ENCODE measurements around the gene C1QL1. TPM values are rescaled to one million over a fixed set of nuclear protein-coding genes. Genes with fewer than 3 reads are reported as not detected.

C1QL1 gene
- total and polyA plus RNA-seq, 9 of the 15 experiments (the other 6 are each of a cell fraction or from before 2014, with no cell fraction given) = 0.07 to 0.12 (median 0.09) TPM; not detected in 6

GRCh38 chr17:44931376-44931775, 36.7 kb downstream of the C1QL1 start:
- ChIA-PET POLR2A (interaction anchor here (0.8 to 2.1 kb wide), 5 partner anchors 9 to 218 kb away, joined by 3 to 9 read pairs (median 4); partner anchors contain the start of gene GFAP), CTCF (ENCODE audit: low intra/inter-chr PET ratio) (no interaction called here)
- intact Hi-C loops (cut with micrococcal nuclease) (no loop called here), in situ Hi-C loops (cut with MboI) (no loop called here)
- Histone ChIP-seq H3K4me3 (no peak overlapping the region), H2AFZ (ENCODE audit: low read depth, low read length) (no peak overlapping the region), H3K36me3 (ENCODE audit: control insufficient read depth, insufficient read depth, low read length) (peaks cover 99% of the 10 kb centered on the region), H3K27ac (ENCODE audit: extremely low read depth, low read depth, low read length) (no peak overlapping the region), H3K4me2 (ENCODE audit: insufficient read depth, low read length) (no peak overlapping the region), H3K27me3 (ENCODE audit: control insufficient read depth in 2 of 2, insufficient read depth in 2 of 2, low read length in 2 of 2) (no peaks in the 10 kb centered on the region), H3K79me2 (ENCODE audit: control insufficient read depth, insufficient read depth, low read length) (no peaks in the 10 kb centered on the region), H4K20me1 (replicated peaks; ENCODE audit: control insufficient read depth, insufficient read depth, low read length) (peaks cover 5% of the 10 kb centered on the region), H3K9me1 (ENCODE audit: control insufficient read depth, insufficient read depth, low read length) (no peaks in the 10 kb centered on the region), H3K4me1 (replicated peaks in 1 of 2; ENCODE audit: control insufficient read depth in 2 of 2, insufficient read depth in 2 of 2, low read length in 2 of 2) (peaks cover 0 to 15% of the 10 kb centered on the region in 2 experiments; a peak in 1 of 5 replicates), H3K9ac (ENCODE audit: insufficient read depth in 1 of 2, low read depth in 2 of 2, low read length in 2 of 2) (no peak overlapping the region; a peak in 1 of 4 replicates), H3K9me3 (replicated peaks; ENCODE audit: control insufficient read depth, insufficient read depth, low read depth, low read length) (no peaks in the 10 kb centered on the region)
- no peak for ATAC-seq
- BruUV-seq (replicated peaks) = no TSS peak
- TF ChIP-seq SAP30 (IDR thresholded peaks at IDR 0.05; ENCODE audit: borderline replicate concordance, insufficient read depth, low read depth, low read length, poor library complexity, severe bottlenecking) (no peak), CEBPB (tag; IDR thresholded peaks at IDR 0.05) (no peak), CTBP1 (IDR thresholded peaks at IDR 0.05; ENCODE audit: borderline replicate concordance) (no peak), JUND (IDR thresholded peaks at IDR 0.05; ENCODE audit: borderline replicate concordance, low read depth, low read length) (no peak), JUND (tag; IDR thresholded peaks at IDR 0.05; ENCODE audit: borderline replicate concordance, low read depth, low read length) (no peak), RFX7 (CRISPR knock-in tag; IDR thresholded peaks at IDR 0.05) (no peak), HNRNPK (IDR thresholded peaks at IDR 0.05; ENCODE audit: low read depth, low read length, poor library complexity, severe bottlenecking) (no peak), MEF2A (IDR thresholded peaks at IDR 0.05; ENCODE audit: control insufficient read depth, low read depth, low read length) (no peak), ZBTB1 (CRISPR knock-in tag; IDR thresholded peaks at IDR 0.05; ENCODE audit: borderline replicate concordance, low read depth) (no peak), ZNF134 (CRISPR knock-in tag; conservative IDR thresholded peaks at IDR 0.05) (no peak), CHD4 (IDR thresholded peaks at IDR 0.05; ENCODE audit: insufficient read depth, insufficient replicate concordance, low read depth, low read length, poor library complexity, severe bottlenecking) (no peak), TBP (optimal IDR thresholded peaks at IDR 0.05; ENCODE audit: low read depth, low read length) (no peak), KLF6 (CRISPR knock-in tag; IDR thresholded peaks at IDR 0.05; ENCODE audit: borderline replicate concordance) (no peak), XRCC3 (IDR thresholded peaks at IDR 0.05) (no peak), MAZ (CRISPR knock-in tag; conservative IDR thresholded peaks at IDR 0.05 in 1 of 2, IDR thresholded peaks at IDR 0.05 in 1 of 2) (no peak)
- no peak for DNase-seq (ENCODE audit: extremely low read depth in 1 of 4, low spot score in 3 of 4)
- WGBS (ENCODE audit: insufficient coverage, low coverage, missing lambda C conversion rate) = 90% methylated on average over 5 of the region's 5 CpGs
- FAIRE-seq = no peak

Measured in K562 (cell line).